HK-2 (cell line): ENCODE results near the gene FOXP4.

Experiments used
- DNase-seq: peaks from one replicate; pipeline ENCODE4 v3.0.0-alpha.2; 2018; ENCODE audit not compliant: unreplicated experiment

Gene FOXP4, protein sequence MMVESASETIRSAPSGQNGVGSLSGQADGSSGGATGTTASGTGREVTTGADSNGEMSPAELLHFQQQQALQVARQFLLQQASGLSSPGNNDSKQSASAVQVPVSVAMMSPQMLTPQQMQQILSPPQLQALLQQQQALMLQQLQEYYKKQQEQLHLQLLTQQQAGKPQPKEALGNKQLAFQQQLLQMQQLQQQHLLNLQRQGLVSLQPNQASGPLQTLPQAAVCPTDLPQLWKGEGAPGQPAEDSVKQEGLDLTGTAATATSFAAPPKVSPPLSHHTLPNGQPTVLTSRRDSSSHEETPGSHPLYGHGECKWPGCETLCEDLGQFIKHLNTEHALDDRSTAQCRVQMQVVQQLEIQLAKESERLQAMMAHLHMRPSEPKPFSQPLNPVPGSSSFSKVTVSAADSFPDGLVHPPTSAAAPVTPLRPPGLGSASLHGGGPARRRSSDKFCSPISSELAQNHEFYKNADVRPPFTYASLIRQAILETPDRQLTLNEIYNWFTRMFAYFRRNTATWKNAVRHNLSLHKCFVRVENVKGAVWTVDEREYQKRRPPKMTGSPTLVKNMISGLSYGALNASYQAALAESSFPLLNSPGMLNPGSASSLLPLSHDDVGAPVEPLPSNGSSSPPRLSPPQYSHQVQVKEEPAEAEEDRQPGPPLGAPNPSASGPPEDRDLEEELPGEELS

DNA sequence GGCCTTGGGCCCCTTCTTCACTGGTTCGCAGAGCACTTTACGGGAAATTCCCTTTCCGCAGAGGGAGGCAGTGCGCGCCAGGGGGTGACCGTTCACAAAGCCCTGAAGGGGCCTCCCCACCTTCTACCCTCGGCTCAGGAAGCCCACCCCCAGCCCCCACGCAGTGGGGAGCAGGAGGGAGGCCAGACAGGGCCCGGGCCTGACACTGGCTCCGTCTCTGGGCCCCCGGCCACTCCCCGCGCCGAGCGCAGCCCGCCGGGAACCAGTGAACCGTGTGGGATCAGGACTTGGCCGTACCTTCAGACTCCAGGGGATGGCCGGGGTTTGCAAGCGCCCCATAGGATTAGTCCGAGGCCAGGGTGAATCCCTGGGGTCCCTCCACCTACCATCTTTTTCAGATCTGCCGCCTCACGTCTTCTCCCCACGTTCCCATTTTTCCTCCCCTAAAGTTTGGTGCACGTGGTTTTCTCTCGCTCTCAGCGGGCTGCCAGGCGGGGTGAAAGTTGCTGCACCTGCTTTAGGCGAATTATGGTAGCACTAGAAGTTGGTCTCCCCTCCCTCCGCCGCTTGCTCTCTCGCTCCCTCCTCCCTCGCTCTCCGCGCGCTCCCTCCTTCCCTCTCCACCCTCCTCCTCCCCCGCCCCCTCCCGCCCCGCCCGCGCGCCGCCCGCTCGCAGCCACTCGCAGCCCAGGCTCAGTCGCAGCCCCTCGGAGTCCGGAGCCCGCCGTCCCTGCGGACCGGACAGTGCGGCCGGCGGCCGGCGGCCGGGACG is at the start of gene FOXP4:
Gene FOXP4, plus strand, starts transcription at position 679 of the 772 bp plus-strand sequence. CDS start 19,380 bp downstream, outside the sequence.
- peak; percentile 88 for DNase-seq

DNA sequence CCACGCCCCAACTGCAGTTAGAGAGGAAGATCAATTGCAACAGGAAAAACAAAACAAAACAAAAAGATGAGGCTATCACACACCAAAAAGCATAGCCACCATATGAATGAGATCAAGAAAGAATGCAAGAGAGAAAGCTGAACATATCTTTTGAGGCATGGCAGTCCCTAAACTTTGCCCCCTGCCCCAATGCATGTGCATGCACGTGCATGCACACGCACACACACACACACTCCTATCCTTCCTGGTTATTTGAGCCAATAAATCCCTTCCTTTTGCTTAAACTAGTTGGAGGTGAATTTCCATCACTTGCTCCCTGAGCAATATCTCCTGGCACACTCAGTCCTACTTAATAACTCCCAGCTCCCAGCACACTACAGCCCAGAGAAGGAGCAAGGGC is 48.6 kb upstream of the FOXP4 start:
- DNase-seq: no peak

DNA sequence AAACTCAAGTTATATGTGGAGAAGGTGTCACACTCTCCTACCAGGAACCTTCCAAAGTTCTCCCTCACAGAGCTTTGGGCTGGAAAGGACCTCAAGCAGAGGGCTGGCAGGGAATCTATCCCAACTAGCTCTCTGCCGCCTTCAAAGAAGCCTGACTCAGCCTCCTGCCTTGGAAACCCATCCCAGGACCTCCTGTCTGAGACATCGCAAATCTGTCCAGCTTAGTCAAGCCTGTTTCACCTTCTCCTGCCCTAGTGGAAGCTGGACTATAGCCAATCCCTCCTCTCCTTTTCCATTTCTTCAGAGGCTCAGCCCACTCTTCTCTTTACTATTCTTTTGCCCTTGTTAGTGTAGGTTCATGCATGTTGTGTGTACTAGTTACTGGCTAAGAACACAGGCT is 48.2 kb upstream of the FOXP4 start:
- no peak for DNase-seq

DNA sequence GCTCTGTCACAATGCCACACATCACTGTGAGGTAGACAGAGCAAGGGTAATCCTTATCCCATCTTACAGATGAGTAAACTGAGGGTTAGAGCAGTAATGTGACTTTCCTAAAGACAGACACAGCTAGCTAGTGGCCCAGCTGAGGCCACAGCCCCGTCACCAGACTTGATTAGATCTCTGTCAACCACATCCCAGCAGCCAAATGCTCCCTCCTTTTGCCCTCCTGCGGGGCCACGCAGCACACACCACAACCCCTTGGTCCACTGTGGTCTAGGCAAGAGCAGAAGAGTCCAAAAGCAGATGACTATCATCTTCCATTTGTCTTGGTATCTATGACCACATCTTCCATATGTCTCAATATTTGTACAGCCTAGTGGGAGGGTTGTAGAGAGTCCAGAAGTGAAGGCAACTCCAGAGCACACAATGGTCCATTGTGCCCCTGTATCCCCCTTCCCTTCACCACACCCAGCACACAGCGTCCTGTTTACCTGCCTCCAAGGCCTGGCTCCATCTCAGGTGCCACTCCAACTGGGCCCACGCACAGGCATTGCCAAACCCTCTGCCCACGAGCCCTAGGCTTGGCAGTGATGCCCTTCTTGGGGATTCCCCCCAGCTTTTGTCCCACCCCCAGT is 47.1 kb upstream of the FOXP4 start:
- no peak for DNase-seq

DNA sequence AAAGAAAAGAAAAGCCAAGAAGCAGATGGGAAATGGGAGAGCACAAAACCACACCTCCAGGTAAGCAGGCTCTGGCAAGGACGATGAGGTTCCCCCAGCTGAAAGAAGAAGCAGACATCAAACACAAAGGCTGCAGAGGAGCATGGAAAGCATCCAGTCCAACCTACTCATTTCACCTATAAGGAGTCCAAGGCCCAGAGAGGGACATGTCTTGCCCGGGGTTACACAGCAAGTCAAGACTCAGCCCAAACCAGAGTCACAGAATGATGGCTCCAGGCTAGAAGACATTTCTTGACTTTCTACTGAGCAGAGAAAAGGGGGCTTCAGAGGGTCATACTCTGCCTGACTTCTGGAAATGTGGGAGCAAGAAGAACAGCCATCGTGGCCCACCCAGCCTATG is 45.6 kb upstream of the FOXP4 start:
- no peak for DNase-seq

DNA sequence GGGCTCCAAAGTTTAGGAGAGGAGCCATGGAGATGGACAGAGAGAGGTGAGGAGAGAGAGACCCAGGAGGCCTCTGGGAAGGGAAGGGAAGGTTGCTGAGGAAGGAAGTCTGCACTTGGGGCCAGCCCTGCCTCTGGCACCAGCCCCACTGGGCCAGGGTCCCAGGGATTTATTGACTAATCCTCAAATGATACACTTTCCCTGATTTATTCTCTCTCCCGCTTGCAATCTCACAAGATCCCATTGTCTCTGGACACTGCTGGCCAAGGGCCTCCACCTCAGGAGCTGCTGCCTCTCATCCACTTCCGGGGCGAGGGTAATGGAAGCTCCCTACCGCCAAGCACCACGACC is 43.6 kb upstream of the FOXP4 start:
- DNase-seq: no peak

DNA sequence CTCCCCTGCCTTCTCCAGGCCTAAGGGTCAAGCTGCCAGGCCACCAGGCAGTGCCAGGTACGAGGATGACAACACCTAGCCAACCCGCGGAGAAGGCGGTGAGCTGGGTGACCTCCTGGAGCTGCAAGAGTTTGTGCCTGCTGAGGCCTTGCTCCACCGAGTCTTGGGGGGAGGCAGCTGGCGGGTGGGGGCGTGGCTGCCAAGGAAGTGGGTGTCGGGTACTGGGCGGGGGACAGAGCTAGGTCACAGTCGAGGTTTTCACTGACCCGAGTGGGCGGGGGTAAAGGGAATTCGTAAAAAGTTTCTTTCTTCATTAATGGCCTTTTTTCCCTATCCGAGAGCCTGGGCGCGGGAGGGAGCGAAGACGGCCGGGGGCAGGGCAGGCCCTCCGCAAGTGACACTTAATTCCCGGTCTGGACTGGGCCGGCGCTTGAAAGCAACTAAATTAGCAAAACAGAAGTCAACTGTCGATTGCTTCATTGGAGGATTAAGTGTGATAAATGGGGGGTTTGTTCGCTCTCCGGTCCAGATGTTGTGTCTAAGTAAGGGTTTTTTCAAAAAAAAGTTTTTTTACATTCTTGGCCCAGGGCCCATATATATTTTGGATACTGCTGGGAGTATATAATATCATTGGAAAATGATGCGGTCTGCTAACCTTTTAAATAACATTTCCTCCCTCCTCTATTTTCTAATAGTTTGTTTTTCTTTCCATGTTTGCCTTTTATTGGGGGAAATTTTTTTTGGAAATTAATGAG is 43.1 kb upstream of the FOXP4 start:
- no peak for DNase-seq

DNA sequence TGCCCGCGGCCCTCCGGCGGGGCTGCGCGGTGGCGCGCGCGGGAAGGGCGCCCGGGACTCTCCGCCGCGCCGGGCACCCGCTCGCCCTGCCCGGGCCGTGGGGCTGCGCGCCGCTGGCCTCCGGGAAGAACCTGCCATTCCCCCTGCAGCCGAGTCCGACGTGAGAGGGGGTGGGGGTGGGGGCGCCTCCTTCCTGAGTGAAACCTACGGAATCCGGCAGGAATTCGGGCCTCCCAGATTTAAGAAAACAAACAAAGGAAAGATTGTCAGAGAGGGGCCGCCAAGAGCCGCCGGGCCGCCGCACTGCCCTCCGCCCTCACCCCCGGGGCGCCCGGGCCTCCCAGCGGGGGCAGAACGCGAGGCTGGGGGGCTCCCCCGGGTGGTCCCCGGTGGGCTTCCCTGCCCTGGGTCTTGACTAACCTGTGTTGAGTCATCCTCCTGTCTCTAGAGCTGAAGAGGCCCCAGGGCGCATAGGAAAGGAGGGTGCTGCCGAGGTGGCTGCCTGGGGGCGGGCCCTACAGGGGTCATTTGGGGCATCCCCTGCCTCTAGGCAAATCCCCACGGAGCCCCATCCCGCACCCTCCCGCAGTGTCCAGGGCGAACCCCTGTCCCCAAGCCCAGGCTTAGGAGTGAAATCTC is 42.2 kb upstream of the FOXP4 start:
- peak; percentile 39 for DNase-seq

DNA sequence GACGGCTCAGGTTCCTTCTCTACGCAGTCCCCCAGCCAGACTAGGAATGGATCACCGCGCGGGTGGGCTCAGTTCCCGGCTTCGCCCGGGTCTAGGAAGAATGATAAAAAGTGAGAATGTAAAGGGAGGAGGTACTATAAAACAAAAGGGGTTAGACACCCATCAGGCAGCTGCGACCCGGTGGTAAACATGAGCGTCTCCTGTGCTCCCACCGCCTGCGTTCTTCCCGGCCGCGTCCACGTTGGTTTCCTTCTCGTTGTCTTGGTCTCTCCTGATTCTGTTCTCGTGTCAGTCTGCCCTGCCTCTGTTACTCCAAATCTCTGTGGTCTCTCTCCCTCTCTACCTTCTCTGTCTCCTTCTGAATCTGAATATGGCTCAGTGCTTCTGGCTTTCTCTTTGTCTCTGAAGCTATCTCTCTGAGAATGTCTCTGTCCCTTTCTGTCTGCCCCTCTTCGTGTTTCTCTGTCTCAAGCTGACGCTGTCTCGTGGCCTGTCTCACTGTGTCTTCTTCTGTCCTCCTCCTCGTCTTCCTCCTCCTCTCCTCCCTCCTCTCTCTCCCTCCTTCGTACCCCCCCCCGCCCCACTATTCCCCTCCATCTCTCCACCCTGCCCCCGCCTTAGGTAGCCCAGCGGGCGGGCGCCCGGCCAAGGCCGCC is 41.6 kb upstream of the FOXP4 start:
- no peak for DNase-seq

DNA sequence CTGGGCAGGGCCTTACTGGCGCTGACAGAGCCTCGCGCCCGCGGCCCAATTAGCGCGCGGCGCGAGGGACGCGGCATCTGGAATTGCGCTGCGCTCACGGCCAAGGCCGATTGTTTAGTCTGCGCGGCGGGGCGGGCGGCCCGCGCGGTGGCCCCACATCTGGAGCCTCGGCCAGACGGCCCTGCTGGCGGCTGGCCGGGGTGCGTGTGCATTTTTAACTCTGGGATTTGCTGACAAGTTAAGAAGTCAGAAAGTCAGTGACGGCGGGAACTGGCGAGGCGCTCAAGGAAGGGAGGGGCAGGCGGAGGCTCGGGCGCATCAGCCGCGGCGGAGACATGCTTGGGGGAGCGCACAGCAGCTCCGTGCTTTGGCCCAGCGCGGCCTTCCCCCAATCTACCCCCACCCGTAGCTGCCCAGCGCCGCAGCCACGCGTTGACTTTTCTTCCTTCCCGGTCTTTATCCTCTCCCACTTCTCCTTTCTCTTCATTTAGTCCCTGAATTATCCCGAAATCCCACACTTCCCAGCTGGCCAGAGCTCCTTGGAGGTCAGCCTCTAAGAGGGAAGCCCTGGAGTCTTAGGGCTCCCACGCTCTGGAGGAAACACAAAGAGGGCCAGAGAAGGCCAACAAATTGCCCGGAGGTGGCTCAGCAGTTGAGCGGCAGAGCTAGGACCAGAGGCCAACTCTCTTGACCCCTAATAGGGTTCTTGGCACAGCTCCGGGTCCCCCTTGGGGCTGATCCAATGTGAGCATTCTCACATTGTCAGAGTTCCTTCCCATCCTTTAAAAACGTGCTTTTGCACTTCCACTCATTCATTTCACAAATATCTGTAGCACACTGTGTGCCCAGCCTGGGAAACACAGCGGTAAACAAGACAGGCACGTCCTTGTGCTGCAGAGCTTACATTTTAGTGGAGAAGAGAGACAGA is 40.8 kb upstream of the FOXP4 start:
- peak; percentile 35 for DNase-seq

DNA sequence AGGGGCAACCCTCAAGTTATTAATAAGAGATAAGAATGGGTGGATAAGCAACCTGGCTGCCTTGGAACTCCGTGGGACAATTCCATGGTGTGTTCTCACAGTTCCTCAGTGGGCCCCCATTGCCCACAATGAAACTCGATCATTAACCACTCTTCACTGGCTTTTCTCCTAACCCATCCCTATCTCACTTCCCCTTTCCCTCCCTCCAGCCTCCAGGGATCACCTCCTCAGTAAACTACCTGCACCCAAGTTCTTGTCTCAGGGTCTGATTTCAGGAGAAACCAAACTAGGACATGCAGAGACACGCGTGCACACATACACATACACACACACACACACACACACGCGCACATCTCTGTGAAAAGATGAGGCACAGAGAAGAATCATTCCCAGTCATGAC is 37.7 kb upstream of the FOXP4 start:
- DNase-seq: no peak

DNA sequence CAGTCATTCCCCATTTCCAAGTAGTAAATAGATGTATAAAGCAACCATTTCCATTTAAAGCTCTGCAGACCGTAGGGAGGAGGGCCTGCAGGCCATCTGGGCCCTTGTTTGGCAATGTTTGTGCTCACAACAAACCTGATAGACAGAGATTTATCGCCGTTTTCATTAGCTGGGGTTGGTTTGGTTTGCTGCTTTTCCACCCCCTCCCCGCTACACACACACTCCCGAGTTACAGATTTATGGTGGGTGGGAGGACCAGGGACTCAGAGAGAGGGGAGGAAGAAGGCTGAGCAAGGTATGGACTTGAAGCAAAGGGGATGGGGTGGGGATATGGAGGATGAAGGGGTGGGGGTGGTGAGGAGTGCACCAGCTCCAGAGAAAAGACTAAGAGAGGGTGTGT is 36.6 kb upstream of the FOXP4 start:
- no peak for DNase-seq

DNA sequence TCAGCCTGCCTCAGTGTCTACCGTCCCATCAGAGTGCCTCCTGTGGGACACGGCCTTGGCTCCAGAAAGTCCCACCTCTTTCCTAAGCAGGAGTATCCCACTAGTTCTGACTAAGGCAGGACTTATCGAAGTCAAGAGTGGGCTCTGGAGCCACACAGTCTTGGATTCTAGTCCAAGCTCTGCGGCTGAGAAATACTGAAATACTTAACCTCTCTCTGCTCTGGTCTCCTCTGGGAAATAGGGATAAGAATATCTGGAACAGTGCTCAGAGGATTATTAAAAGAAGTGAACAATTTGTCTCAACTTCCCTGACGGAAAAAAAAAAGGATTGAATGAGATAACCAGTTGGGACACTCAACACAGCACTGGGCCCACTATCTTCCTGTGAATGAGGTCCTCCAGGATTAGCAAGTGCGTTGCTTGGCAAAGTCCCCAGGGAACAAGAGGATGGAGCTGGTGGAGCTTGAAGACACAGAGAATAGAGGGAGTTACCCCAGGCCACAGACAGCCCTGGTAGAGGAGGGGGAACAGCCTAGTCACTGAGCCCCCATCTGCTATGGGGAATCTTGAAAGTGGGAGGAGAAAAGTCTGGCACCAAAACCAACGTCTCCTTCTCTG is 34.6 kb upstream of the FOXP4 start:
- DNase-seq: no peak

DNA sequence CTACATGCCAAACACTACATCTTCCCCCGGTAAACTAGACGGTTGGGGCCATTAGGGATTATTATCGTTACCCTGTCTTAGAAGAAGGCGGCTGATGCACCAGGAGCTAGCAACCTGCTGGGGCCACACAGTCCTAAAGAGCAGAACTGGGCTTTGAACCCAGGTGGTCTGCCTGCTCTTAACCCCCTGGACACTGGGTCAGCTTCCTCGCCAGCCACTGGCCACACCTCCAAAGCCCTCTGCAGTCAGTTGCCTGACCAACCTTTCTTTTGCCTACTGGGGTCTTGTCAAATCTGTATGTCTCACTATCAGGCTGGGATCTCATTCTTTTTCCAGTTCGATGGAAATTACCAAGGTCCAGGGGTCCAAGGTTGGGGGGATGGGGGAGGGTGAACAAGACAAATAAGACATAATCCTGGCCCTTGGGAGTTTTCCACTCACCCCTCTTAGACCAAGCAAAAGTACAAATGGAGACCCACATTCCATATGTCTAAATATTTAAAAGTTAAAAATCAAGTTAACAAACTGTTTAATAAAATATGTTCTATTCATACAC is 34.0 kb upstream of the FOXP4 start:
- DNase-seq: no peak

DNA sequence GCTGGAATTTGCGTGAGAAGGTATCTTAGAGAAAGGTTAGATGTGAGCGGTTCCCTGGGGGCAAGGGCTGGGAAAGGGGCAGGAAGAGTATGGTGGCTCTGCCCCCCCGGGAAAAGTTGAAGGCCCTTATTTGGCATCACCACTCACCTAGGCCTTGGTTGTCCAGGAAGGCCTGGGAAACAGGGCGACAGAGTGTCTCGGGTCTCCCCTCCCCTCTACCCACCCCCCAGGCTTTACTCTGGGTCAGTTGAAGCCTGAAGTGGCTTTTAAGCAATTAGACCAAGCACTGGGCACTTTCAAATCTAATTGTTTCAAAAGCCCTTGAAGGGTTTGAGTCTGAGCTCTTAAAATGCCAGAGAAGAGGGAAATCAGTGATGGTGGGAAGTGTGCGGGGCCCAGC is 30.2 kb upstream of the FOXP4 start:
- DNase-seq: no peak

DNA sequence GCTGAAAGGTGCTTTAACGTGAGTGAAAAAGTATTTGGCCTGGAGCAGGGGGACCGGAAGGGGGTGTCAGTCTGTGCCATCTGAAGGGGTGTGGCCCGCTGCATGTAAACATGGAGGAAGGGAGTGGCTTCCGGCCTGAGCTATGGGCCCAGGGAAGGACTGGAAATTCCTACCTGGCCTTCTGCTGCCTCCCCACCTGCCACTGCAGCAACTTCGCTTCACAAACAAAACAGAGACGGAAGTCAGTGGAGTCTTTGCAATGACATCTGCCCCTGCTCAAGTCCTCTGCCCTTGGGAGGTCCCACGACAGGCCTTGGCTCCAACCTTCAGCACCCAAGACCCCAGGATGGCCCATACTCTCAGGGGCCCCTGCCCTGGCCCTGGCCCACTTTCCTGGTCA is 28.1 kb upstream of the FOXP4 start:
- no peak for DNase-seq

DNA sequence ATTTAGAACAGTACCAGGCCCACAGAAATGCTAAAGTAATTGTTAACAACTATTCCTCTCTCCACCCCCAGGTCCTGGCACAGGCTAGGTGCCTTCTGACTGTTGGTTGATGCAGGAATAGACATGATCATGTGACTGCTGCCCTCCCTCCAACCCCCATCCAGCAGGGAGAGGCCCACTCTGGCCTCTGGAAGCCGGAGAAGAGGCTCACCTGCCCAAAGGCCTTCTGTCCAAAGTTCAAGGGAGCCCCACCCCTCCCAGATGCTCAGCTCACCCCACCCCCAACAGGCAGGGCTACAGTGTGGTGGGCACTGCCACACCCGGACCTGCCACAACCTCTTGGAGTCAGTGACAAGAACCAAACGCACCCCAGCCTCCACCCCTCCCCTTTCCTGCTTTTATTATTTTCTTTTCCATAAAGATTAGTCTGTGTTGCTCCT is 26.9 kb upstream of the FOXP4 start:
- DNase-seq: no peak
